ENCODE measurements around the gene AKAP5.

Gene AKAP5

DNA sequence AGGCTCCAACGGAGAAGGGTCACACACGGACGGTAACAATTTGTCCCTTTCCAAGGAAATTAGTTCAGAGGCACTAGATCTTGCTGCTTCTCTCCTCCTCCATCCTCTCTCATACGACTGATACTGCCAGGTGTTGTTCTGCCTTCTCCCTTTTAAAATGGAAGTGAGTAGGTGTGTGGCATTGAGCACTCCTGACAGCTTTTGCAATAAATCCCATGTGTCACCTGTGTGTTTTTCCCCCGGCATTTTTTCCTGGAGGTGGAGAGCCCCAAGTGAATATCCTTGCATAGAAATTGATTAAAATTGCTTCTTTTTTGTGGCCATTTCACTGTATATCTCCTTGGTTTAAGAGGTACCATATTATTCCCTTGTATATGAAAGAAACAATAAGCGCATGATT is 26.2 kb upstream of the AKAP5 start:
- Histone ChIP-seq H3K4ac (ENCODE audit: low read depth, low read length) (no peak overlapping the region), H3K4me2 (ENCODE audit: low read length) (no peak overlapping the region), H2AK5ac (ENCODE audit: low read length) (no peak overlapping the region), H3K18ac (ENCODE audit: low read length) (no peak overlapping the region), H3K9ac (ENCODE audit: low read length) (no peak overlapping the region), H3K4me3 (ENCODE audit: low read length) (no peak overlapping the region), H3K23ac (ENCODE audit: low read length) (no peak overlapping the region), H3K79me1 (ENCODE audit: low read length) (no peaks in the 10 kb centered on the region), H3K56ac (ENCODE audit: low read length) (no peak overlapping the region), H4K5ac (ENCODE audit: low read length) (no peak overlapping the region), H2BK120ac (ENCODE audit: low read depth, low read length) (no peak overlapping the region), H3K36me3 (ENCODE audit: control insufficient read depth, insufficient read depth, low read length) (peaks cover 24% of the 10 kb centered on the region), H3K79me2 (ENCODE audit: control insufficient read depth, insufficient read depth, low read length) (no peaks in the 10 kb centered on the region), H3K4me1 (ENCODE audit: control insufficient read depth, low read depth, low read length) (no peaks in the 10 kb centered on the region), H3K27me3 (ENCODE audit: insufficient read depth, low read length, poor library complexity) (no peaks in the 10 kb centered on the region), H4K8ac (ENCODE audit: low read depth, low read length) (no peak overlapping the region), H2BK15ac (replicated peaks; ENCODE audit: low read depth) (no peak overlapping the region), H2BK5ac (ENCODE audit: low read length) (no peak overlapping the region), H3K27ac (ENCODE audit: low read depth, low read length) (no peak overlapping the region)
- WGBS (ENCODE audit: extremely low coverage, insufficient coverage, low lambda C conversion rate): no CpG with 5 or more reads among the region's 6 CpGs
- no peak for DNase-seq

DNA sequence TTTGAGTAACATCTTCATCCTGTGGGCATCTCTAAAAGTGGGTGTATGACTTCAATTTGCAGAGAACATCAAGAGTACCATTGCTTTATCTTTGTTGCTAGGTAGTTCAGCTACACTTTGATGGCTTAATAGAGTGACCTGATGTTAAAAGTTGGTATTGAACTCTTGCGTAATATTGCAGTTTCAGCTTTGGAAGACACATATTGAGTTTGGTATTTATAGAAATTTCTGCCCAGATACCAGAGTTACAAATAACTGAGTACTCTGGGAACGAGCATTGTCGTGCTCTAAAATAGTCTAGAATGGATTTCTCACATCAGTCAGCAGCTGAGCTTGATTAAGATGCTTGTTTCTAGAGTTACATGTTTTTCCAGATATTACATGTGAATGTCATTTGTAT is 24.8 kb upstream of the AKAP5 start:
- H3K27ac ChIP-seq (ENCODE audit: low read depth, low read length): no peak overlapping the region
- no peak overlapping the region for H3K56ac ChIP-seq (ENCODE audit: low read length)
- H2BK120ac ChIP-seq (ENCODE audit: low read depth, low read length): no peak overlapping the region
- no peak for DNase-seq
- no peak overlapping the region for H3K4ac ChIP-seq (ENCODE audit: low read depth, low read length)
- no peak overlapping the region for H2BK5ac ChIP-seq (ENCODE audit: low read length)
- no peak overlapping the region for H2AK5ac ChIP-seq (ENCODE audit: low read length)
- no peak overlapping the region for H4K8ac ChIP-seq (ENCODE audit: low read depth, low read length)
- no peak overlapping the region for H3K9ac ChIP-seq (ENCODE audit: low read length)
- H3K27me3 ChIP-seq (ENCODE audit: insufficient read depth, low read length, poor library complexity): no peaks in the 10 kb centered on the region
- H4K5ac ChIP-seq (ENCODE audit: low read length): no peak overlapping the region
- H3K18ac ChIP-seq (ENCODE audit: low read length): no peak overlapping the region
- H2BK15ac ChIP-seq (replicated peaks; ENCODE audit: low read depth): no peak overlapping the region
- no peak overlapping the region for H3K4me2 ChIP-seq (ENCODE audit: low read length)
- peaks cover 2% of the 10 kb centered on the region for H3K4me1 ChIP-seq (ENCODE audit: control insufficient read depth, low read depth, low read length)
- H3K36me3 ChIP-seq (ENCODE audit: control insufficient read depth, insufficient read depth, low read length): peaks cover 25% of the 10 kb centered on the region
- no peak overlapping the region for H3K23ac ChIP-seq (ENCODE audit: low read length)
- H3K79me1 ChIP-seq (ENCODE audit: low read length): no peaks in the 10 kb centered on the region
- H3K79me2 ChIP-seq (ENCODE audit: control insufficient read depth, insufficient read depth, low read length): no peaks in the 10 kb centered on the region
- no peak overlapping the region for H3K4me3 ChIP-seq (ENCODE audit: low read length)
- WGBS (ENCODE audit: extremely low coverage, insufficient coverage, low lambda C conversion rate): no CpG with 5 or more reads among the region's 3 CpGs

DNA sequence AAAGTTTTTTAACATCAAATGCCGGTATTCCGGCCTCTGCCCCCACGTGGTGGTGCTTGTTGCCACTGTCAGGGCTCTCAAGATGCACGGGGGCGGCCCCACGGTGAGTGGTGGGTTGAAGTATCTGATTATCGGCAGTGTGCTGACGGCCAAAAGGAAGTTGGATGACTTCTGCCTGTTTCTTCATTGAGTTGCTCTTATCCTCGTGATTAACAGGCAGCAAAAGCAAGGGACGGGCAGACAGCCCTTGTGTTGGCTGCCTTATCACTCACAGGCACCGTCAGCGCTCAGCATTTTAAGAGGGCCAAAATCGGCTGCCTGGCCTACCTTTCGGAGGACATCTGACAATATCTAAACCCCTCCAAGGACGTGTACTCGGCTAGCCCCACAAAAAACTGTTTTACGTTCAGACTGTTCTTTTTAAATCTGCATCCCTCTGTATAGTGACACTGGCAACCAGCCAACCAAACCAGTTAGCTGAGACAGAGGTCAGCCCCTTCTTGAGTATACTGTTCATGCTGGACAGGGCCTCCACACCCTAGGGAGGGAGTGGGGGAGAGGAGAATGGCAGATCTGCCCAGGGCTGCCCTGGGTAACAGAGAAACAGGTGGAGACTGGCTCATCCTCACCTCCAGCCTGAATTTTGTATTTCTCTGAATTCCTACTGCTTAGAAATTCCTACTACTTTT is 22.9 kb upstream of the AKAP5 start:
- no peak overlapping the region for H3K4me3 ChIP-seq (ENCODE audit: low read length)
- H3K23ac ChIP-seq (ENCODE audit: low read length): no peak overlapping the region
- no peaks in the 10 kb centered on the region for H3K79me2 ChIP-seq (ENCODE audit: control insufficient read depth, insufficient read depth, low read length)
- H3K36me3 ChIP-seq (ENCODE audit: control insufficient read depth, insufficient read depth, low read length): peaks cover 24% of the 10 kb centered on the region
- no peak overlapping the region for H2BK5ac ChIP-seq (ENCODE audit: low read length)
- no peak for DNase-seq
- no peak overlapping the region for H2AK5ac ChIP-seq (ENCODE audit: low read length)
- H3K9ac ChIP-seq (ENCODE audit: low read length): no peak overlapping the region
- H2BK15ac ChIP-seq (replicated peaks; ENCODE audit: low read depth): no peak overlapping the region
- WGBS (ENCODE audit: extremely low coverage, insufficient coverage, low lambda C conversion rate): no CpG with 5 or more reads among the region's 17 CpGs
- no peak overlapping the region for H3K56ac ChIP-seq (ENCODE audit: low read length)
- H3K4ac ChIP-seq (ENCODE audit: low read depth, low read length): no peak overlapping the region
- H4K5ac ChIP-seq (ENCODE audit: low read length): no peak overlapping the region
- no peak overlapping the region for H3K18ac ChIP-seq (ENCODE audit: low read length)
- H3K4me1 ChIP-seq (ENCODE audit: control insufficient read depth, low read depth, low read length): peaks cover 2% of the 10 kb centered on the region
- no peaks in the 10 kb centered on the region for H3K79me1 ChIP-seq (ENCODE audit: low read length)
- peak overlapping the region; percentile 17 for H3K27ac ChIP-seq (ENCODE audit: low read depth, low read length)
- no peak overlapping the region for H2BK120ac ChIP-seq (ENCODE audit: low read depth, low read length)
- no peaks in the 10 kb centered on the region for H3K27me3 ChIP-seq (ENCODE audit: insufficient read depth, low read length, poor library complexity)
- no peak overlapping the region for H4K8ac ChIP-seq (ENCODE audit: low read depth, low read length)
- no peak overlapping the region for H3K4me2 ChIP-seq (ENCODE audit: low read length)

DNA sequence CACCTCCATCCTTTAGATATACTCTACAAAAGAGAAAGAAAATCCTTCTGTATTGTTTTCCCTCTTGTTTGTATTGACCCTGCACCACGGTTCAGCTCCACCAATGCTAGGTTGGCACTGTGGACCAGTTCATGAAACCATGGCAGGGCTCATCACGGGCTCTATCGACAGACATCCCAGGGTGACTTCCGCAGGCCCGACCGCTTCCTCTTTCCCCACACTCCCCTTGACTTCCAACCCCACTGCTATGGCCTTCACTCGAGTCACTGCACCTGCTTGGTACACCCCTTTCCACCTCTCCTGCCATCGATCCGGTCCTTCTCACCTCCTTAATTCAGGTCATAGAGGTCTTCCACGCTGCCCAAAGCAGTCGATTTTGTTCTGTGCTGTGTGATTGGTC is 21.2 kb upstream of the AKAP5 start:
- no peak overlapping the region for H3K56ac ChIP-seq (ENCODE audit: low read length)
- H2AK5ac ChIP-seq (ENCODE audit: low read length): no peak overlapping the region
- H2BK15ac ChIP-seq (replicated peaks; ENCODE audit: low read depth): no peak overlapping the region
- no peaks in the 10 kb centered on the region for H3K79me2 ChIP-seq (ENCODE audit: control insufficient read depth, insufficient read depth, low read length)
- H3K18ac ChIP-seq (ENCODE audit: low read length): no peak overlapping the region
- no peaks in the 10 kb centered on the region for H3K27me3 ChIP-seq (ENCODE audit: insufficient read depth, low read length, poor library complexity)
- H3K23ac ChIP-seq (ENCODE audit: low read length): no peak overlapping the region
- no peak overlapping the region for H3K9ac ChIP-seq (ENCODE audit: low read length)
- peaks cover 24% of the 10 kb centered on the region for H3K36me3 ChIP-seq (ENCODE audit: control insufficient read depth, insufficient read depth, low read length)
- no peak overlapping the region for H2BK120ac ChIP-seq (ENCODE audit: low read depth, low read length)
- H4K8ac ChIP-seq (ENCODE audit: low read depth, low read length): no peak overlapping the region
- H3K79me1 ChIP-seq (ENCODE audit: low read length): no peaks in the 10 kb centered on the region
- no peak overlapping the region for H4K5ac ChIP-seq (ENCODE audit: low read length)
- no peak overlapping the region for H3K27ac ChIP-seq (ENCODE audit: low read depth, low read length)
- H3K4me3 ChIP-seq (ENCODE audit: low read length): no peak overlapping the region
- no peak overlapping the region for H3K4ac ChIP-seq (ENCODE audit: low read depth, low read length)
- peaks cover 2% of the 10 kb centered on the region for H3K4me1 ChIP-seq (ENCODE audit: control insufficient read depth, low read depth, low read length)
- DNase-seq: no peak
- no CpG with 5 or more reads among the region's 11 CpGs for WGBS (ENCODE audit: extremely low coverage, insufficient coverage, low lambda C conversion rate)
- no peak overlapping the region for H2BK5ac ChIP-seq (ENCODE audit: low read length)
- H3K4me2 ChIP-seq (ENCODE audit: low read length): no peak overlapping the region

DNA sequence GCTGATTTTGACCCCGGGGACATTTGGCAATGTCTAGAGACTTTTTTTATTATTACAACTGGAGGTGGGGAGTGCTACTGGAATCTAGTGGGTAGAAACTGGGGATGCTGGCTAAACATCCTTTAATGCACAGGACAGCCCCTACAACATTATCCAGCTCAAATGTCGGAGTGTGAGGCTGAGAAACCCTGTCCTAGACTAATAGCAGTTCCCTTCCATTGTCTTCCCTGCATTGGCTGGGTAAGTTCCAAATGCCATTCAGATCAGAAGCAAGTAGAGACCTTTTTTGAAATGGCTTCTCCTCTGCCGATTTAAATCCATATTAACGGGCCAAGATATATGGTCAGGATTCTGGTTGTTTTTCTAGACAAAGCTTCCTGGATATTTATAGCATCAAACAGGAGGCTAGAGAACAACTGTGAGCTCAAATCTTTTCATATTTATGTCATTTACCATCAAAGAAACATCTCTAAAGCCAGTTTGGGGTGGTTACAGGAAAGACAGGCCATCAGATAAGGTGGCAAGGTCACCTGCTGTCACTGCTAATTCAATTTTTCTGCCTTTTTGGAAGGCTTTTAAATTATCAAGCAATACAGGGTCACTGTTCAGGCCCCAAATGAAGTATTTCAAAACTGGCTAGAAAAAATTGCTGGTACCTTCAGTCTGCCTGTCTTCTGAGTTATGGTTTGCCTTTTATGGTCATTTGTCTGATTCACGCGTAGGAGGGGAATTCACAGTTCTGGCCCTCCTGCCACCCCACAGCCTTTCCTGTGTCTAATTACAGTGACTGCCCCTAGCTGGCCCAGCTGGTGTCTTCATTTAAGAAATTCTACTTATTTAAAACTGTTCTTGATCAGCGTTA is 20.1 kb upstream of the AKAP5 start:
- H3K56ac ChIP-seq (ENCODE audit: low read length): no peak overlapping the region

More for the DNA sequence above, 20.1 kb upstream of the AKAP5 start:
- H3K9ac ChIP-seq (ENCODE audit: low read length): no peak overlapping the region
- DNase-seq: peak; percentile 48
- H4K8ac ChIP-seq (ENCODE audit: low read depth, low read length): no peak overlapping the region
- H3K4ac ChIP-seq (ENCODE audit: low read depth, low read length): no peak overlapping the region
- no peaks in the 10 kb centered on the region for H3K79me1 ChIP-seq (ENCODE audit: low read length)
- H3K4me3 ChIP-seq (ENCODE audit: low read length): no peak overlapping the region
- no peaks in the 10 kb centered on the region for H3K27me3 ChIP-seq (ENCODE audit: insufficient read depth, low read length, poor library complexity)
- H2AK5ac ChIP-seq (ENCODE audit: low read length): no peak overlapping the region
- H2BK5ac ChIP-seq (ENCODE audit: low read length): no peak overlapping the region
- no peak overlapping the region for H3K23ac ChIP-seq (ENCODE audit: low read length)
- no peaks in the 10 kb centered on the region for H3K79me2 ChIP-seq (ENCODE audit: control insufficient read depth, insufficient read depth, low read length)
- no peak overlapping the region for H4K5ac ChIP-seq (ENCODE audit: low read length)
- H3K18ac ChIP-seq (ENCODE audit: low read length): peak overlapping the region; percentile 72
- WGBS (ENCODE audit: extremely low coverage, insufficient coverage, low lambda C conversion rate): no CpG with 5 or more reads among the region's 7 CpGs
- H3K4me2 ChIP-seq (ENCODE audit: low read length): no peak overlapping the region
- peaks cover 2% of the 10 kb centered on the region for H3K4me1 ChIP-seq (ENCODE audit: control insufficient read depth, low read depth, low read length)
- H2BK15ac ChIP-seq (replicated peaks; ENCODE audit: low read depth): no peak overlapping the region
- H2BK120ac ChIP-seq (ENCODE audit: low read depth, low read length): no peak overlapping the region
- H3K36me3 ChIP-seq (ENCODE audit: control insufficient read depth, insufficient read depth, low read length): peaks cover 28% of the 10 kb centered on the region
- H3K27ac ChIP-seq (ENCODE audit: low read depth, low read length): peak overlapping the region; percentile 87

All from mesendoderm (in vitro differentiated cells).